Mucosa of gallbladder (tissue), 1 donor: ENCODE data around the gene PLXND1. TPM values are rescaled to one million over a fixed set of nuclear protein-coding genes. Genes with fewer than 3 reads are reported as not detected.

ENCODE experiments used
- DNase-seq: peaks from one replicate; pipeline ENCODE4 v3.0.0-alpha.2; 2020; ENCODE audit warnings: low spot score
- total RNA-seq: library from RNA; stranded (reverse); gene quantifications from one replicate; pipeline ENCODE4 v1.2.1, GENCODE V29; 2021
- donor health status: DM: no; HTN: no; CAD: no.

Gene PLXND1
- total RNA-seq, 1 donor from 2014 or later, result 82.2 TPM

DNA sequence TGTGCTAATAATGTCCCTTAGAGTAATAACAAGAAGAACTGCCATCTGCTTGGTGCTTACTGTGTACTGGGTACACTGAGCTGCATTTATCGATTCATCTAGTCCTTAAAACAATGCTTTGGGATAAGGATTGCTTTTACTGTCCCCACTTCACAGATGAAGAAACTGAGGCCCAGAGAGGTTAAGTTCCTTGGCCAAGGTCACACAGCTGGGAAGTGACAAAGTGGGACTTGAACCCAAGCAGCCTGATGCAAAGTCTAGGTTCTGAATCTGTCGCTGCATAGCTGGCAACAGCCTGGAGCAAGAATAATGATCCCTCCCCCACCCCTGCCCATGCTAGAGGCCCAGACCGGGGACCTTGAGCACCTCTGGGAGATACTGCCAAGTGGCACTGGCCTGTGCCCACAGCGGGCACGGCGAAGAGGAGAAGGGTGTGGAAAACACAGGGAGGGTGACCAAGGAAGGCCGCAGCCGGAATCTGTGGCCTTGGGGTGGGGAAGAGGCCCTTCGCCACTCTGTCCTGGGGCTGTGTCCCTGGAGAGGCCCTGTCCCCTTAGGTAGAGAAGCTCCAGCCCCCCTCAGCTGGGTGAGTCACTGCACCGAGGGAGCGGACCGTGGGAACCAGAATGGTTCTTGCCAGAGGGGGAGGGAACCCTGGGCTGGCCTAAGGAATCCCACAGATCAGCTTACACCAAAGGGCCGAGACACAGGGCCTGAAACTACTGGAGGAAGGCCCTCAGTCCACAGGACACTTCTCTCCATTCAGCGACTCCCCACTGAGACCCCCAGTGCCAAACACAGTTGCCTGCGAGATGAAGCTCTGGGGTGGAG, 3.5 kb downstream of the PLXND1 start:
- DNase-seq, result no peak

- DNase-seq, result no peak
Observed at GRCh38 chr3:129602309-129602708, 4.2 kb downstream of the PLXND1 start.

DNA sequence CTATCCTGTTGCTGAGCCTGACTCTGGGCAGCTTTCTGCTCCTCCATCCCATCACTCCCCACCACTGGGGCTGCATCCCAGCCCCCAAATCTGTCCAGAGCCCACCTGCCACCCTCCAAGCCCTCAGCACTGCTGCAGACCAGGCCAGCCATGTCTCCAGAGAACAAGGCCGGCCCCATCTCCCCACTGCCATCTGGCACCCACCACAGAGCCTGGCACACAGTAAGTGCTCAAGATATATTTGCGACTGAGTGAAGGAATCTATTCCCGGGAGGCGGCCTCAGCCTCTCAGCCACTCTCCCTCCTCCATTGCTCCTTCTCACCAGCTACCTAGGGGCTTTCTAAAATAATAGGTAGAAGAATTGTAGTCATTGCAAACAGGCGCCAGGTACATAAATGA, 4.8 kb downstream of the PLXND1 start:
- no peak for DNase-seq

DNA sequence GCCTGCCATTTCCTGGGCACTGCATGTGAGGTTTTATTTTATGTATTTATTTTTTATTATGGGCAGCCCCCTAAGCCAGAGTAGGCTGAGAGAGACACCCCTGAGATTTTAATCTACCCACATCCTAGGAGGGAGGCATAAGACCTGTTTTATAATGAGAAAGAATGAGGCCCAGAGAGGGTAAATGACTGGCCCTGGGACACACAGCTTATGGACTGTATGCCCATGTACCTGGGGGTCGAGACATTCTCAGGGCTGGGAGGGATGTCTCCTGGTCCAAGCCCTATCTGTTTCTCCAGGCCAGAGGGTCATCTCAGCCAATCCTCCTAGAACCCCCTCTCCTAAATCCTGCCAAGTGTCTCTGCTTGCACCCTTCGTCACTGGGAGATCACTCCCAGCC, 6.1 kb downstream of the PLXND1 start:
- DNase-seq, result no peak

GRCh38 chr3:129599607-129600006, 6.9 kb downstream of the PLXND1 start:
- DNase-seq, result no peak

- no peak for DNase-seq
Observed at GRCh38 chr3:129599073-129599472, 7.4 kb downstream of the PLXND1 start.

- DNase-seq, result no peak
Observed at GRCh38 chr3:129598484-129598883, 8.0 kb downstream of the PLXND1 start.

DNA sequence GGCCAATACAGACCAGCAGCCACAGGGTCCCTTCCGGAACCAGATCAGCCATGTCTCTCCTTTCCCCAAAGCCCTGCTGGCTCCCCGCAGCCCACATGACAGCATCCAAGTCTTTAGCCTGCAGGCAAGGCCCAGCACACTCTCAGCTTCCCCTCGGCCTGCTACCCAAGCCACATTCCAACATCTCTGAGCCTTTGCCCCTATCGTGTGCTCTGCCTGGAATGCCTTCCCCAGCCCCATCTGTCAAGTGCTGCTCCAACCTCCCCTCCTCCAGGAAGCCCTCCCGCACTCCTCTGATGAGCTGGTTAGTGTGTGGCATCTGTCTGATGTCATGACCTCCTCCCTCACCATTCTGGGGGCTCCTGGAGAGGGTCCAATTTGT, 8.5 kb downstream of the PLXND1 start:
- no peak for DNase-seq

DNA sequence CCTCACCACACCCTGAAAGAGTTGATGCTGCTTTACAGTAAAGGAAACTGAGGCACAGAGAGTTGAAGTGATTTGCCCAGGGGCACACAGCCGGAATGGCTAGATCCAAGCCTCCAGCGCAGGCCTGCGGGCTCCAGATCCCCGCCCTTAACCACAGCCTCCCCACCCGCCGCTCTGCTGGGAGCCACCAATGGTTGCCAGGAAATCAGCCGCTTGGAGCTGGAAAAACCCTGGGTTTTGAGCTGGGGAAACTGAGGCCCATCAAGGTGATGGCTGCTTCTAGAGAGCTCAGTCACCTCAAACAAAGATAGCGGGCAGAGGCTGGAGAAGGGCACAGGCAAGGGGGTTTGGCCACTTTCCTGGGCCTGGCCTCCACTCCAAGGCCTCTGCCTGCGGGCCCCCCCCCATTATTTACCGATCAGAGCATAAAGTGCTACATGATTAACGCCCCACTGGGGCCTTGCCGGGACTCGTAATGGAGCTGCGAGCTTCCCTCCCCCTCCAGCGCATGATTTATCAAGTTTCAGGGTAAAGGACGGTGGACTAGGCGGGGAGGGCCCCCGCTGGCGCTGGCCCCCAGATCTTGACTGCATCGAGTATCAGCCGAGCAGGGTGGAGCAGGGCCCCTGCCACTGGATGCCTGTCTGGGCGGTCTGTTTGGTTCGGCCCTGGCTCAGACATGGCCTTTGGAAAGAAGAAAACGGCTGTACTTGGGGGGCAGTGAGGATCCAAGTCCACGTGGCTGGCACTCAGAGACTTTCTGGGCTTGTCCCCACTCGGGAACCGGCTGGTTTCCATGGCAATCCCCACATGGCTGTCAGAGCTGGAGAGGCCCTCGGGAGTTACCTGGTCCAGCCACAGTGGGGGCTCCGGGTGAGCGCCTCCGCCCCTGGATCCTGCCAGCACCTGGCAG, 9.1 kb downstream of the PLXND1 start:
- DNase-seq, result no peak

GRCh38 chr3:129596194-129597086, 10.0 kb downstream of the PLXND1 start:
- DNase-seq, result peak; percentile 71

DNA sequence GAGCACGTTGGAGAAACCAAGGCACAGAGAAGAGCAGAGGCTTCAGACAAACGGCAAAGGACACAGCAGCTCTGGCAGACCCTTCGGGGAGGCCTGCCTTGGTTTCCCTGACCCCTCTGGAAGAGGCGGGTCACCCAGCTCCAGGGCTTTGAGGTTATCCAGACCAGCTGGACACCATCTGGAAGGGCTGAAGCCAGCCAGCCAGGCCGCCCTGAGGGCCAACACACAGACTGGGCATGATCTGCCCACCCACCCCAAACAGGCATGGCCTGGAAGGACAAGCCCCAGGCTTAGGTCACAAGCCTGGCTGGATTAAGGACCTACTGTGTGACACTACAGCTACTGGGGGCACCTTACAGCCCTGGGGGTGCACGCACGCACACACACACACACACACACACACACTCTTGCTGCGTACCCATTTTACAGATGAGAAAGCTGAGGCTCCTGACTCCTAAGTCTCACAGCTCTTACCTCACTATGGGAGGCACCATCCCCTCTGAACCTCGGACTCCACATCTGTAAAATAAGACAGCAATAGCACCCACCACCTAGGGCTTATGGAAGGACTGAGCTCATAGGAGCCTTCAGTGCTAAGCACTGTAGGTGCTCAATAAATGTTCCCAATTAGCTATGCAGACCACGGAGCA, 10.8 kb downstream of the PLXND1 start:
- no peak for DNase-seq

GRCh38 chr3:129594907-129595390, 11.5 kb downstream of the PLXND1 start:
- no peak for DNase-seq

DNA sequence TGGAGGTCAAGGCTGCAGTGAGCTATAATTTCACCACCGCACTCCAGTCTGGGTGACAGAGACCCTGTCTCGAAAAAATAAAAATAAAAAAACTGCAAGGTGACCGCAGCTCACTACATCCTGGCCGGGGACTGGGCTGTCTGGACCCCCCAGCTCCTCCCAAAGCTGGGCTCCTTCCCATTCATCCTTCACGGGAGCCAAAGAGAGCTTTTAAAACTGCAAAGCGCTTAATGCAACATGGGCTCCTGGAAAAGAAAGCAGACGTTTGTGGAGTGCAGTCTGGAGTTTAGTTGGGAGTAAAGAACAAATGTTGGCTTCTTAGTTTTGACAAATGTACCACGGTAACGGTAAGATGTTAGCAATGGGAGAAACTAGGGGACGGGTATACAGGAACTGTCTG, 12.1 kb downstream of the PLXND1 start:
- DNase-seq, result no peak

GRCh38 chr3:129593595-129594339, 12.7 kb downstream of the PLXND1 start:
- DNase-seq, result peak; percentile 57

DNA sequence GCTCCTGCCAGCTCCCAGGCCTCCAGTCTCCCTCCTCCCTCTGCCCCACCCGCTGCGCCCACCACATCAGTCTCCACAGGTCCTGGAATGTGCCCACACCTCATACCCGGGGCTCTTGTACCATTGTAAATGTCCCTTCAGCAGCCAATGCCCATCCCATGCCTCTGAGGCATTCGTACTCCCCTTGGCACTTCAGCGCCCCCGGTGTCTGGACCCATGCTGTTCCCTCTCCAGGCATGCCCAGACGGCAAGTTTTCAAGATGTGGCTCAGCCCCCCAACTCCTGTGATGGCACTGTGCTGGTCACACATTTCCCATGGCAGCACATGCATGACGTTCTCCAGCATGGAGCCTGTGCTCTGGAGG, 13.3 kb downstream of the PLXND1 start:
- DNase-seq, result no peak

DNA sequence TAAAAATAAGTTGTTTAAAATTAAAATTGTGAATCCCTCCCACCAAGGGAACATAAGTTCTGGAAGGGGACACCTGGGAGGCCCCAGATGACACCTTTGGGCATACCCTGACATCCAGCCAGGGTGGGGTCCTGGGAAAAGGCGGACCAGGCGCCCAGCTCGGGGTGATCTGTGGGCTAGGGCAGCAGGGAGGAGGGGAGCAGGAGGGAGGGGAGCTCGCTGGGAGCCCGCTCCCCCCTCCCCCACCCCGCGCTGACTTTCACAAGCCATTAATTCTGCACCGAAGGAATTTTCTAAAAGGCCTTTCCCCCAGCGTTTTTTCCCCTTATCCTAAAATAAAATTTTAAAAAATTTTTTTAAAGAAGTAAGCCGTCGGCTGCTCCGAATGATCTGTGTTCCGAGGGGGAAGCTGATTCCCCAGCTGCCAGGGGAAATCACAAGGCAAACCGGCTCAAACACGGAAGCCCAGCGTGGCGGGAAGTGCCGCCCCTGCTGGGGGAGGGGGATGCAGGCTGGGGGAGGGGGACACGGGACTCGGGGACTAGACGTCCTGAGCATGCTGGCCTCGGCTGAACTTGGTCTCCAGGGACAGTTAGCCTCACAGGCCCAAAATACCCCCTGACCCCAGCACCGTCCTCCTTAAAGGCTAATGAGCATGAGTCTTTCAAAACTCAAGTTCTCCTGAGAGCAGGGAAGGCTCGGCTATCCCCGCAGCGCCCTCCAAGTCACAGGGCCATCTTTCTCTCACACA, 13.9 kb downstream of the PLXND1 start:
- no peak for DNase-seq

DNA sequence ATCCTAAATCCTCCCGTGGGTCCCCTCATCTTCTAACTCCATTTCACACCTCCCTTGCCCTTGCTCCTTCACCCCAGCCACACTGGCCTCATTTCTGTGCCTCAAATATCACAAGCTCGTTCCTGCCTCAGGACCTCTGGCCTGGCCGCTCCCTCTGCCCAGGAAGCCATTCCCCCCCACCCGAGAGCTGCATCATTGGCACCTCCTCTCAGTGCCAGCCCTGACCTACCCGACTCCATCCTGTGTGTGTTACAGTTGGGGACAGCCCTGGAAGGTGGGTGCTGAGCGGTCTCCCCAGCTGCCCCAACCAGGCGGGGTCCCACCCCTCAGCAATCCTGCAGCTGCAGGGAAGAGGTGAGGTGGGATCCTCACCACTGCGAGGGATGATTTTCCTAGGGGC, 14.5 kb downstream of the PLXND1 start:
- no peak for DNase-seq

- DNase-seq, result no peak
Observed at GRCh38 chr3:129590215-129590614, 16.3 kb downstream of the PLXND1 start.

- DNase-seq, result no peak
Observed at GRCh38 chr3:129587566-129588210, 18.8 kb downstream of the PLXND1 start.
